Vagina (tissue), 2 donors: ENCODE measurements around the gene NAGA. TPM values are rescaled to one million over a fixed set of nuclear protein-coding genes. Genes with fewer than 3 reads are reported as not detected.
A peak's percentile ranks its signal among the peaks of the same experiment; 100 is the strongest.

Experiments
- DNase-seq, 2 donors: peaks; one replicate each; pipeline ENCODE4 v3.0.0-alpha.2; 2017; ENCODE audit errors: extremely low spot score in 2 of 2
- H3K27ac ChIP-seq: fragments of 200-600 bp; sonication (generic); one replicate; pipeline ENCODE4 v1.5.1; 2019
- H3K27me3 ChIP-seq: fragments of 200-600 bp; sonication (generic); one replicate; pipeline ENCODE4 v1.5.1; 2019
- H3K36me3 ChIP-seq, 2 donors: fragments of 200-600 bp; sonication (generic); one replicate each; pipeline ENCODE4 v1.5.1; 2017 to 2019
- H3K4me1 ChIP-seq: fragments of 200-600 bp; sonication (generic); one replicate; pipeline ENCODE4 v1.5.1; 2019
- H3K4me3 ChIP-seq, 2 donors: fragments of 200-600 bp; sonication (generic); 1 replicate in 1 of 2; 2 replicates in 1 of 2; pipeline ENCODE4 v1.5.1; 2016 to 2019
- H3K9me3 ChIP-seq: fragments of 200-600 bp; sonication (generic); one replicate; pipeline ENCODE4 v1.5.1; 2019
- CTCF ChIP-seq, 3 experiments: fragments of 450-650 bp in 2 of 3; fragments of 200-600 bp in 1 of 3; sonication (generic) in 1 of 3; IDR thresholded peaks; one replicate each; pipeline ENCODE4 v1.5.1; 2017 to 2019; ENCODE audit warnings: antibody characterized with exemption in 3 of 3, mild to moderate bottlenecking in 2 of 3, moderate library complexity in 2 of 3
- POLR2A ChIP-seq, 2 donors: fragments of 450-650 bp; IDR thresholded peaks; one replicate each; pipeline ENCODE4 v1.6.1; 2017; ENCODE audit warnings: antibody characterized with exemption in 2 of 2, mild to moderate bottlenecking in 2 of 2, moderate library complexity in 2 of 2
- POLR2AphosphoS5 ChIP-seq, 2 donors: sonication (generic); formaldehyde crosslinking; IDR thresholded peaks; one replicate each; pipeline ENCODE4 v1.9.0; 2017; ENCODE audit warnings: antibody characterized with exemption in 2 of 2, mild to moderate bottlenecking in 2 of 2, low read depth in 1 of 2; ENCODE audit not compliant: insufficient read depth in 1 of 2
- intact Hi-C: fragments of 100-400 bp; cut with DNase I; formaldehyde crosslinking; loops from one replicate; pipeline ENCODE4 v1.15.1; 2023
- total RNA-seq: library from RNA; depleted of rRNA; stranded (reverse); fragments of >200 nt; gene quantifications from one replicate; pipeline ENCODE4 v1.2.3, GENCODE V29; 2016

Gene NAGA
- total RNA-seq, 1 donor from 2014 or later: 28.2 TPM

GRCh38 chr22:42068291-42068690, 2.3 kb downstream of the NAGA start:
- no peak overlapping the region for H3K4me3 ChIP-seq
- no peaks in the 10 kb centered on the region for H3K27me3 ChIP-seq
- peaks cover 0 to 30% of the 10 kb centered on the region in 2 donors for H3K36me3 ChIP-seq
- H3K9me3 ChIP-seq: no peaks in the 10 kb centered on the region
- no peak overlapping the region for H3K27ac ChIP-seq
- TF ChIP-seq CTCF (IDR thresholded peaks at IDR 0.05) (no peak), POLR2AphosphoS5 (IDR thresholded peaks at IDR 0.05; ENCODE audit: insufficient read depth in 1 of 2, low read depth in 1 of 2) (no peak), POLR2A (IDR thresholded peaks at IDR 0.05) (no peak)
- no peak for DNase-seq
- H3K4me1 ChIP-seq: peaks cover 20% of the 10 kb centered on the region
- intact Hi-C loops: no loop called here

- Histone ChIP-seq H3K4me3 (no peak overlapping the region), H3K9me3 (no peaks in the 10 kb centered on the region), H3K27me3 (no peaks in the 10 kb centered on the region), H3K36me3 (peaks cover 0 to 35% of the 10 kb centered on the region in 2 donors), H3K27ac (no peak overlapping the region), H3K4me1 (peaks cover 19% of the 10 kb centered on the region)
- TF ChIP-seq CTCF (IDR thresholded peaks at IDR 0.05) (no peak), POLR2A (IDR thresholded peaks at IDR 0.05) (no peak), POLR2AphosphoS5 (IDR thresholded peaks at IDR 0.05; ENCODE audit: insufficient read depth in 1 of 2, low read depth in 1 of 2) (no peak)
- DNase-seq: peak in 1 of 2 donors; percentile 80
- intact Hi-C loops: no loop called here
Measured at GRCh38 chr22:42067671-42068251, 2.9 kb downstream of the NAGA start.

GRCh38 chr22:42066937-42067336, 3.7 kb downstream of the NAGA start:
- peak in 1 of 2 donors; percentile 52 for DNase-seq
- intact Hi-C loops: no loop called here
- Histone ChIP-seq H3K9me3 (no peaks in the 10 kb centered on the region), H3K27me3 (no peaks in the 10 kb centered on the region), H3K36me3 (peaks cover 0 to 43% of the 10 kb centered on the region in 2 donors), H3K4me3 (no peak overlapping the region), H3K27ac (no peak overlapping the region), H3K4me1 (peaks cover 19% of the 10 kb centered on the region)
- TF ChIP-seq POLR2AphosphoS5 (IDR thresholded peaks at IDR 0.05; ENCODE audit: insufficient read depth in 1 of 2, low read depth in 1 of 2) (no peak), POLR2A (IDR thresholded peaks at IDR 0.05) (no peak), CTCF (IDR thresholded peaks at IDR 0.05) (no peak)

GRCh38 chr22:42066126-42066761, 4.4 kb downstream of the NAGA start:
- DNase-seq: peak; percentile 61 to 77
- Histone ChIP-seq H3K4me3 (no peak overlapping the region), H3K36me3 (peaks cover 0 to 47% of the 10 kb centered on the region in 2 donors), H3K27ac (no peak overlapping the region), H3K27me3 (no peaks in the 10 kb centered on the region), H3K4me1 (peaks cover 12% of the 10 kb centered on the region), H3K9me3 (no peaks in the 10 kb centered on the region)
- intact Hi-C loops: no loop called here
- no peak for TF ChIP-seq POLR2A (IDR thresholded peaks at IDR 0.05)
- TF ChIP-seq POLR2AphosphoS5 (IDR thresholded peaks at IDR 0.05; ENCODE audit: insufficient read depth in 1 of 2, low read depth in 1 of 2): no peak
- no peak for TF ChIP-seq CTCF (IDR thresholded peaks at IDR 0.05)
